Measurements from ENCODE around the gene MT4.

Gene MT4

GRCh38 chr16:56606071-56606475 is 41.2 kb downstream of the MT4 start:
- no peak for DNase-seq

- DNase-seq, result no peak
Observed at GRCh38 chr16:56606476-56607108, 41.7 kb downstream of the MT4 start.

- peak; percentile 6 for DNase-seq
Observed at GRCh38 chr16:56607109-56607618, 42.3 kb downstream of the MT4 start.

- no peak for DNase-seq
Observed at GRCh38 chr16:56607675-56608042, 42.8 kb downstream of the MT4 start.

- DNase-seq, result peak; percentile 92
Observed at GRCh38 chr16:56608043-56608875, 43.4 kb downstream of the MT4 start, which contains the start of gene MT2A. MT2A (plus strand) TSS chr16:56608584; CDS start chr16:56608656, 72 bp downstream.

- DNase-seq, result no peak
Observed at GRCh38 chr16:56608876-56609462, 44.1 kb downstream of the MT4 start.

GRCh38 chr16:56609463-56609921 is 44.6 kb downstream of the MT4 start:
- peak; percentile 52 for DNase-seq

GRCh38 chr16:56610017-56610608 is 45.2 kb downstream of the MT4 start:
- no peak for DNase-seq

GRCh38 chr16:56610609-56611111 is 45.8 kb downstream of the MT4 start:
- DNase-seq, result no peak

GRCh38 chr16:56611281-56611833 is 46.5 kb downstream of the MT4 start:
- no peak for DNase-seq

- no peak for DNase-seq
Observed at GRCh38 chr16:56613706-56614105, 48.8 kb downstream of the MT4 start.

- no peak for DNase-seq
Observed at GRCh38 chr16:56614549-56614991, 49.7 kb downstream of the MT4 start.

- DNase-seq, result no peak
Observed at GRCh38 chr16:56615353-56615752, 50.5 kb downstream of the MT4 start.

GRCh38 chr16:56616608-56617211 is 51.8 kb downstream of the MT4 start:
- DNase-seq, result no peak

- no peak for DNase-seq
Observed at GRCh38 chr16:56617212-56618085, 52.6 kb downstream of the MT4 start.

GRCh38 chr16:56618138-56618537 is 53.3 kb downstream of the MT4 start:
- no peak for DNase-seq

All from NCI-H510A treated with DMSO at 0.1 percent for 48 hours (cell line).